Measurements from ENCODE around the gene GRAMD1B.

DNA sequence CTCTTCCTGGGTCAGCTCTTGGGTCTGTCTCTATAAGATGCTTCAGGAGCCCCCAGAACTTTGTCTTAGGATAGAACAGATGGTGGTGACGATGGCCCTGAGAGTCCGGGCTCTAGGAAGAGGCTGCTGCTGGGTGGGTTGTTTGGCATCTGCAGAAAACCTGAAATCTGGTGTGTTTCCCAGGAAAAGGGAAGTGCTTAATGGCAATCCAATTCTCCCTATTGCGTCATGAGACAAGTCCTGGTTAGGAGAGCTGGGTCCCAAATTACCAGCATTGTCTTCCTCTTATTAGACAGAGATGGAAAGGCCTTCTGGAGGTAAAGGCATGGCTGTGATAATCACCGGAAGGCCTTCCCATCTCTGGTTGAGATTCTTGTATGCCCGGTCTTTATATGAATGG is 48.9 kb upstream of the GRAMD1B start:
- no peak for TF ChIP-seq POLR2A (IDR thresholded peaks at IDR 0.05; ENCODE audit: extremely low read depth, insufficient read length)
- TF ChIP-seq, protein P1, sequence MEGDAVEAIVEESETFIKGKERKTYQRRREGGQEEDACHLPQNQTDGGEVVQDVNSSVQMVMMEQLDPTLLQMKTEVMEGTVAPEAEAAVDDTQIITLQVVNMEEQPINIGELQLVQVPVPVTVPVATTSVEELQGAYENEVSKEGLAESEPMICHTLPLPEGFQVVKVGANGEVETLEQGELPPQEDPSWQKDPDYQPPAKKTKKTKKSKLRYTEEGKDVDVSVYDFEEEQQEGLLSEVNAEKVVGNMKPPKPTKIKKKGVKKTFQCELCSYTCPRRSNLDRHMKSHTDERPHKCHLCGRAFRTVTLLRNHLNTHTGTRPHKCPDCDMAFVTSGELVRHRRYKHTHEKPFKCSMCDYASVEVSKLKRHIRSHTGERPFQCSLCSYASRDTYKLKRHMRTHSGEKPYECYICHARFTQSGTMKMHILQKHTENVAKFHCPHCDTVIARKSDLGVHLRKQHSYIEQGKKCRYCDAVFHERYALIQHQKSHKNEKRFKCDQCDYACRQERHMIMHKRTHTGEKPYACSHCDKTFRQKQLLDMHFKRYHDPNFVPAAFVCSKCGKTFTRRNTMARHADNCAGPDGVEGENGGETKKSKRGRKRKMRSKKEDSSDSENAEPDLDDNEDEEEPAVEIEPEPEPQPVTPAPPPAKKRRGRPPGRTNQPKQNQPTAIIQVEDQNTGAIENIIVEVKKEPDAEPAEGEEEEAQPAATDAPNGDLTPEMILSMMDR (IDR thresholded peaks at IDR 0.05; ENCODE audit: low read depth, low read length) = no peak
- TF ChIP-seq MYC (IDR thresholded peaks at IDR 0.05; ENCODE audit: low read depth, low read length) = no peak
- no peak for TF ChIP-seq MAX (IDR thresholded peaks at IDR 0.05; ENCODE audit: low read depth, low read length)
